Cardiac fibroblast (primary cell): Measurements from ENCODE around the gene RGS9BP.
"Not testable (repeated sequence)": the region's sequence is repeated elsewhere in the genome, so short reads cannot be mapped to it uniquely, and the experiment has no call there.

ENCODE experiments used
- DNase-seq, 2 donors: peaks; one replicate each; pipeline versions ENCODE4 v3.0.0 to v3.0.0-alpha.2; 2010; ENCODE audit warnings: low read depth in 2 of 2
- H3K4me3 ChIP-seq, 2 donors: replicated peaks in 1 of 2; 1 replicate in 1 of 2; 2 replicates in 1 of 2; pipeline ENCODE4 v1.5.1; 2011; ENCODE audit warnings: low read depth in 2 of 2, low read length in 2 of 2, mild to moderate bottlenecking in 2 of 2, moderate library complexity in 1 of 2
- CTCF ChIP-seq: IDR thresholded peaks from one replicate; pipeline ENCODE4 v1.5.1; 2011; ENCODE audit warnings: low read depth, mild to moderate bottlenecking, low read length, inconsistent platforms

Gene RGS9BP

DNA sequence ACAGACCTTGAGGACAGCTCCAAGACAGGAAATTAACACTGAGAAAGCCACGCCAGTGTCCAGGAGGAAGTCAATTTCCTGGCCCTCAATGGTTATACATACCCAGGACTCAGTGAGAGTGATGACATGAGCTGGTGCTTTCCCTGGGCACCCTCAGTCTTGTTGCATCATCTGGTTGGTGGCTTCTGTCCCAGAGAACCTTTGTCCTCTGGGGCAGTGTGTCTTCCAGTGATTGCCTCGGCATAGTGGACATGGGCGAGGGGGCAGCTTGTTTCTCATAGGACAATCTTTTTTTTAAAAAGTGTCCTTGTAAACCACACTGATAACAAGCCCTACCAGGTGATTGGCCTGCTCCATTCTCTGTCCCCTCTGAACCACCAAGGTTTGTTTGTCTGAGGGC, 21.1 kb downstream of the RGS9BP start:
- not testable (repeated sequence) for DNase-seq, H3K4me3 ChIP-seq

GRCh38 chr19:32700129-32700528, 24.5 kb downstream of the RGS9BP start:
- not testable (repeated sequence) for DNase-seq

GRCh38 chr19:32702010-32702409, 26.4 kb downstream of the RGS9BP start:
- TF ChIP-seq CTCF = no peak
- H3K4me3 ChIP-seq = no peak overlapping the region
- no peak for DNase-seq

More at GRCh38 chr19:32700129-32700528, 24.5 kb downstream of the RGS9BP start:
- H3K4me3 ChIP-seq = not testable (repeated sequence)

DNA sequence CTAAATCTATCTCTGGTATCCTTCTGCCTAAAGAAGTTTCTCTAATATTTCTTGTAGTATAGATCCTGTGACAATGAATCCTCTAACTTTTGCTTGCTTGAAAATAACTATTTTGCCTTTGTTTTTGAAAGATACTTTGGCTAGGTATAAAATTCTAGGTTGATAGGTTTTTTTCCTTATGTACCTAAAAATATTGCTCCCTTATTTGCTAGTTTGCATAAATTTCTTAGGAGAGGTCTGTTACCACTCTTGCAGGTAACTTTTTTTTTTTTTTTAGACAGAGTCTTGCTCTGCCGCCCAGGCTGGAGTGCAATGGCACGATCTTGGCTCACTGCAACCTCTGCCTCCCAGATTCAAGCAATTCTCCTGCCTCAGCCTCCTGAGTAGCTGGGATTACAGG, 28.4 kb downstream of the RGS9BP start:
- H3K4me3 ChIP-seq, DNase-seq: not testable (repeated sequence)

DNA sequence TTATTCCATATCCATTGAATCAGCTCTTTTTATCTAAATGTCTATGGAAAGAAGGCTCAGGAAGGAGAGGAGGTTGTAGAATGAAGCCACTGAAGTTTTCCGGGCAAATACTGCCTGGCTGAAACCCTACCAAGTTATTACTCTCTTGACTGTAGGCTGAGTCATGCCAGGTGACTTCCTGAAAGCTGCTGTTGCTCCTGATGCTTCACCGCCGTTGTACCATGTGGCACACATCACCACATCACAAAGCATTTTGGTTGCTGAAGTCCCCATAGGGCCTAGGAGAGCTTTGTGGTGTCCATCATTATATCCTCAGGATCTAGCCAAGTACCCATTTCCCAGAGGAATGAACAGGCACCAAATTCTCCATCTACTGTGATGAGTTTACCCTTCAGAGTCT, 32.8 kb downstream of the RGS9BP start:
- no peak for DNase-seq
- no peak overlapping the region for H3K4me3 ChIP-seq
- TF ChIP-seq CTCF = no peak

DNA sequence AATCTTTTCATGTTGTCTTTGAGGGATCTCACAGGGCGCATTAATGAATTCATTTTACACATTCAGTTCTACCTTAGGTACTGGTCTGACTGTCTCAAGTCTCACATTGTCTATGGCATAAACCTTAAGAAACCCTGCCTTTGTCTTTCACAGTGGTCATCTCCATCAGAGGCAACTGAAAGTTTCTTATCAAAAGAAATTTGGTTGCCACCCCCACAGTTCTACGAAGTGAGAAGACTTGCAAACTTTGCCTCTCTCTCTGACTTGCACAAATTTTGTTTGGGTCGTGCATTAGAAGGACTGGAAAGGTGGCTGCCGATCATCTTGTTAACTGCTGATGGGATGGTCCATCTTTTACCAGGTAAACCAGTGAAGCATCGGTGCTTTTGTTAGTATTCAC, 33.4 kb downstream of the RGS9BP start:
- no peak for DNase-seq
- H3K4me3 ChIP-seq = no peak overlapping the region
- no peak for TF ChIP-seq CTCF

GRCh38 chr19:32711747-32712146, 36.1 kb downstream of the RGS9BP start:
- H3K4me3 ChIP-seq = no peak overlapping the region
- DNase-seq = no peak
- no peak for TF ChIP-seq CTCF

- DNase-seq, H3K4me3 ChIP-seq: not testable (repeated sequence)
Observed at GRCh38 chr19:32716203-32716602, 40.6 kb downstream of the RGS9BP start.

- no peak for DNase-seq
- no peak for TF ChIP-seq CTCF
- no peak overlapping the region for H3K4me3 ChIP-seq
Observed at GRCh38 chr19:32717496-32717895, 41.8 kb downstream of the RGS9BP start.
